SU-DHL-6 (cell line): ENCODE measurements around the gene CLCN6.

ENCODE experiments used
- CTCF ChIP-seq: fragments of 200-600 bp; sonication (generic); IDR thresholded peaks from one replicate; pipeline ENCODE4 v1.5.1; 2017; ENCODE audit warnings: antibody characterized with exemption, mild to moderate bottlenecking, low read length, moderate library complexity; ENCODE audit not compliant: insufficient read depth, poor library complexity, severe bottlenecking
- EZH2phosphoT487 ChIP-seq: fragments of 200-600 bp; sonication (generic), shearing (Covaris generic); conservative IDR thresholded peaks from 2 replicates; pipeline ENCODE4 v1.6.1; 2018; ENCODE audit warnings: mild to moderate bottlenecking, antibody characterized with exemption, low read length, moderate library complexity, mixed read lengths

GRCh38 chr1:11765661-11766428, 40.1 kb upstream of the CLCN6 start:
- no peak for TF ChIP-seq CTCF
- no peak for TF ChIP-seq EZH2phosphoT487
